ENCODE data around the gene SEC23A. TPM values are rescaled to one million over a fixed set of nuclear protein-coding genes. Genes with fewer than 3 reads are reported as not detected.

Gene SEC23A
- total RNA-seq, 1 experiment from 2014 or later: 278 TPM

- in situ Hi-C loops (cut with HindIII; ENCODE audit: low sequenced_read_pairs): no loop called here
- no peak for DNase-seq (ENCODE audit: low spot score)
Measured at GRCh38 chr14:39005044-39005880, 97.8 kb downstream of the SEC23A start.

GRCh38 chr14:38999949-39000348, 103.1 kb downstream of the SEC23A start:
- in situ Hi-C loops (cut with HindIII; ENCODE audit: low sequenced_read_pairs): no loop called here
- DNase-seq (ENCODE audit: low spot score): no peak

GRCh38 chr14:38994731-38995130, 108.3 kb downstream of the SEC23A start:
- in situ Hi-C loops (cut with HindIII; ENCODE audit: low sequenced_read_pairs): no loop called here

GRCh38 chr14:38993981-38994380, 109.1 kb downstream of the SEC23A start:
- in situ Hi-C loops (cut with HindIII; ENCODE audit: low sequenced_read_pairs): no loop called here
- DNase-seq (ENCODE audit: low spot score): no peak

More at GRCh38 chr14:38994731-38995130, 108.3 kb downstream of the SEC23A start:
- no peak for DNase-seq (ENCODE audit: low spot score)

GRCh38 chr14:38992067-38992844, 110.8 kb downstream of the SEC23A start:
- in situ Hi-C loops (cut with HindIII; ENCODE audit: low sequenced_read_pairs): no loop called here
- DNase-seq (ENCODE audit: low spot score): no peak

- DNase-seq (ENCODE audit: low spot score): no peak
- in situ Hi-C loops (cut with HindIII; ENCODE audit: low sequenced_read_pairs): no loop called here
Measured at GRCh38 chr14:38991299-38991698, 111.7 kb downstream of the SEC23A start.

GRCh38 chr14:38989922-38990546, 113.0 kb downstream of the SEC23A start:
- DNase-seq (ENCODE audit: low spot score): no peak
- in situ Hi-C loops (cut with HindIII; ENCODE audit: low sequenced_read_pairs): no loop called here

GRCh38 chr14:38987781-38988180, 115.3 kb downstream of the SEC23A start:
- in situ Hi-C loops (cut with HindIII; ENCODE audit: low sequenced_read_pairs): no loop called here
- no peak for DNase-seq (ENCODE audit: low spot score)

- in situ Hi-C loops (cut with HindIII; ENCODE audit: low sequenced_read_pairs): no loop called here
- DNase-seq (ENCODE audit: low spot score): no peak
Measured at GRCh38 chr14:38982837-38983236, 120.2 kb downstream of the SEC23A start.

GRCh38 chr14:38982278-38982677, 120.8 kb downstream of the SEC23A start:
- DNase-seq (ENCODE audit: low spot score): no peak
- in situ Hi-C loops (cut with HindIII; ENCODE audit: low sequenced_read_pairs): no loop called here

Other genes with a start within 250 kb of the SEC23A start
- gene GEMIN2, start 11.1 kb upstream of the SEC23A start, total RNA-seq (2014; rRNA removed; shearing (Covaris generic)): 56.0 and 63.7 TPM in 2 replicates
- 9.4 and 11.0 TPM in 2 replicates for gene TRAPPC6B, start 67.1 kb upstream of the SEC23A start, total RNA-seq (2014; rRNA removed; shearing (Covaris generic))
- 11.8 and 13.7 TPM in 2 replicates for gene PNN, start 72.0 kb upstream of the SEC23A start, total RNA-seq (2014; rRNA removed; shearing (Covaris generic))
- 12.1 and 22.2 TPM in 2 replicates for gene MIA2, start 130.7 kb upstream of the SEC23A start, total RNA-seq (2014; rRNA removed; shearing (Covaris generic))

Data from G401 (cell line).